NCI-H2107 treated with DMSO at 0.1 percent for 48 hours (cell line): ENCODE data around the gene RTN4.
"Not testable (repeated sequence)": the region's sequence is repeated elsewhere in the genome, so short reads cannot be mapped to it uniquely, and the experiment has no call there.

Experiments used
- DNase-seq: peaks from one replicate; lab custom pipeline; 2025; ENCODE audit not compliant: unreplicated experiment; lab: John Stamatoyannopoulos, UW

Gene RTN4

GRCh38 chr2:55010915-55011314 lies 39.3 kb downstream of the RTN4 start:
- no peak for DNase-seq

GRCh38 chr2:55010149-55010591 lies 40.1 kb downstream of the RTN4 start:
- no peak for DNase-seq

- no peak for DNase-seq
Measured at GRCh38 chr2:55009277-55010060, 40.8 kb downstream of the RTN4 start.

GRCh38 chr2:55006306-55006705 lies 43.9 kb downstream of the RTN4 start:
- no peak for DNase-seq

GRCh38 chr2:55003706-55004639 lies 46.3 kb downstream of the RTN4 start:
- DNase-seq: no peak

GRCh38 chr2:55001716-55002115 lies 48.5 kb downstream of the RTN4 start:
- no peak for DNase-seq

GRCh38 chr2:55000341-55000740 lies 49.9 kb downstream of the RTN4 start:
- DNase-seq: no peak

GRCh38 chr2:54999182-54999581 lies 51.1 kb downstream of the RTN4 start:
- DNase-seq: peak; percentile 69

GRCh38 chr2:54997826-54998225 lies 52.4 kb downstream of the RTN4 start:
- DNase-seq: no peak

- no peak for DNase-seq
Measured at GRCh38 chr2:54995553-54995952, 54.7 kb downstream of the RTN4 start.

GRCh38 chr2:54990694-54991093 lies 59.6 kb downstream of the RTN4 start:
- not testable (repeated sequence) for DNase-seq

- DNase-seq: no peak
Measured at GRCh38 chr2:54988612-54989011, 61.6 kb downstream of the RTN4 start.

GRCh38 chr2:54986264-54986663 lies 64.0 kb downstream of the RTN4 start:
- no peak for DNase-seq

GRCh38 chr2:54984476-54984875 lies 65.8 kb downstream of the RTN4 start:
- DNase-seq: no peak

- no peak for DNase-seq
Measured at GRCh38 chr2:54983345-54984220, 66.7 kb downstream of the RTN4 start.

GRCh38 chr2:54981385-54981784 lies 68.9 kb downstream of the RTN4 start:
- peak; percentile 58 for DNase-seq

GRCh38 chr2:54979321-54980044 lies 70.8 kb downstream of the RTN4 start:
- no peak for DNase-seq

- no peak for DNase-seq
Measured at GRCh38 chr2:54977149-54977548, 73.1 kb downstream of the RTN4 start.

- DNase-seq: no peak
Measured at GRCh38 chr2:54975598-54976492, 74.4 kb downstream of the RTN4 start.
